ENCODE results near the gene TNS4. TPM values are rescaled to one million over a fixed set of nuclear protein-coding genes. Genes with fewer than 3 reads are reported as not detected.

Gene TNS4
- total RNA-seq, 1 donor from 2014 or later: not detected

DNA sequence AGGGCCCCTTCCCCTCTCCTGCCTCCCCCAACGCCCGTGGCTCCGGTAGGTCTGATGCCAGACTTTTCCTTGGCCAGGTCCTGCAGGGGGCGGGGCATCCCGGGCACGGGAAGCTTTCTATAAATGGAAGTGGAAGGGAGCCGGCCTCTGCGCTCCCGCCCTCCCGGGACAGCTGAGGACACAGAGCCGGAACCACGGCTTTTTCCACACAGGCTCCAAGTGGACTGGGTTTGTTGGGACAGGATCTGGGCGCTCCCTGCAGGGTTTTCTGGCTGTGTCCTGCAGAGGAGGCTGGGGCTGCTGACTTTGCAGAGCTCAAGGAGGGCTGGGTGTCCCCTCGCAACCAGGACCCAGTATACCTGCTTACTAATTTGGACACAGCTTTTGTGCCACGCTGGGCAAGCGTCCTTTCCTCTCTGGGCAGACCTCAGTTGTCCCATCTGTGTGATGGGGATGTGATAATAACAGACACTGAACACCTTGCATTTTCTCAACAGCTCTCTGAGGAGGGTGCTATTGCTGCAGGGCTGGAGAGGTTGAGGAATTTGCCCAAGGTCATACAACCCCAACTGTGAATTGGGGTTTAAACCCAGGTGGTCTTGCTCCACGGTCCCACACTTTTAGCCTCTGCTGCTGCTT, 1.8 kb downstream of the TNS4 start:
- Mint-ChIP-seq H3K36me3 (no peaks in the 10 kb centered on the region), H3K27ac (no peak overlapping the region), H3K27me3 (ENCODE audit: insufficient read depth, low read depth) (peaks cover 6% of the 10 kb centered on the region), H3K4me1 (peaks cover 10% of the 10 kb centered on the region), H3K9me3 (no peaks in the 10 kb centered on the region), H3K4me3 (no peak overlapping the region)
- H2AFZ ChIP-seq (replicated peaks): peak overlapping the region; percentile 91
- no peak overlapping the region for H3K27ac ChIP-seq
- peaks cover 7% of the 10 kb centered on the region for H3K27me3 ChIP-seq
- peak overlapping the region; percentile 60 for H3K4me2 ChIP-seq
- no peak overlapping the region for H3K9ac ChIP-seq
- no peaks in the 10 kb centered on the region for H3K36me3 ChIP-seq
- no peaks in the 10 kb centered on the region for H3F3A ChIP-seq (ENCODE audit: low read depth)
- H3K9me3 ChIP-seq (ENCODE audit: low read depth): no peaks in the 10 kb centered on the region
- no peak for TF ChIP-seq EZH2phosphoT487 (IDR thresholded peaks at IDR 0.05)
- TF ChIP-seq EZH2 (IDR thresholded peaks at IDR 0.05): no peak
- TF ChIP-seq, protein P1, sequence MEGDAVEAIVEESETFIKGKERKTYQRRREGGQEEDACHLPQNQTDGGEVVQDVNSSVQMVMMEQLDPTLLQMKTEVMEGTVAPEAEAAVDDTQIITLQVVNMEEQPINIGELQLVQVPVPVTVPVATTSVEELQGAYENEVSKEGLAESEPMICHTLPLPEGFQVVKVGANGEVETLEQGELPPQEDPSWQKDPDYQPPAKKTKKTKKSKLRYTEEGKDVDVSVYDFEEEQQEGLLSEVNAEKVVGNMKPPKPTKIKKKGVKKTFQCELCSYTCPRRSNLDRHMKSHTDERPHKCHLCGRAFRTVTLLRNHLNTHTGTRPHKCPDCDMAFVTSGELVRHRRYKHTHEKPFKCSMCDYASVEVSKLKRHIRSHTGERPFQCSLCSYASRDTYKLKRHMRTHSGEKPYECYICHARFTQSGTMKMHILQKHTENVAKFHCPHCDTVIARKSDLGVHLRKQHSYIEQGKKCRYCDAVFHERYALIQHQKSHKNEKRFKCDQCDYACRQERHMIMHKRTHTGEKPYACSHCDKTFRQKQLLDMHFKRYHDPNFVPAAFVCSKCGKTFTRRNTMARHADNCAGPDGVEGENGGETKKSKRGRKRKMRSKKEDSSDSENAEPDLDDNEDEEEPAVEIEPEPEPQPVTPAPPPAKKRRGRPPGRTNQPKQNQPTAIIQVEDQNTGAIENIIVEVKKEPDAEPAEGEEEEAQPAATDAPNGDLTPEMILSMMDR (IDR thresholded peaks at IDR 0.05): no peak
- DNase-seq (ENCODE audit: low spot score): peak; percentile 77
- H3K4me1 ChIP-seq: peaks cover 2% of the 10 kb centered on the region
- no peaks in the 10 kb centered on the region for H3K79me2 ChIP-seq (ENCODE audit: low read depth)
- no peaks in the 10 kb centered on the region for H4K20me1 ChIP-seq (ENCODE audit: low read depth)
- H3K4me3 ChIP-seq: no peak overlapping the region

DNA sequence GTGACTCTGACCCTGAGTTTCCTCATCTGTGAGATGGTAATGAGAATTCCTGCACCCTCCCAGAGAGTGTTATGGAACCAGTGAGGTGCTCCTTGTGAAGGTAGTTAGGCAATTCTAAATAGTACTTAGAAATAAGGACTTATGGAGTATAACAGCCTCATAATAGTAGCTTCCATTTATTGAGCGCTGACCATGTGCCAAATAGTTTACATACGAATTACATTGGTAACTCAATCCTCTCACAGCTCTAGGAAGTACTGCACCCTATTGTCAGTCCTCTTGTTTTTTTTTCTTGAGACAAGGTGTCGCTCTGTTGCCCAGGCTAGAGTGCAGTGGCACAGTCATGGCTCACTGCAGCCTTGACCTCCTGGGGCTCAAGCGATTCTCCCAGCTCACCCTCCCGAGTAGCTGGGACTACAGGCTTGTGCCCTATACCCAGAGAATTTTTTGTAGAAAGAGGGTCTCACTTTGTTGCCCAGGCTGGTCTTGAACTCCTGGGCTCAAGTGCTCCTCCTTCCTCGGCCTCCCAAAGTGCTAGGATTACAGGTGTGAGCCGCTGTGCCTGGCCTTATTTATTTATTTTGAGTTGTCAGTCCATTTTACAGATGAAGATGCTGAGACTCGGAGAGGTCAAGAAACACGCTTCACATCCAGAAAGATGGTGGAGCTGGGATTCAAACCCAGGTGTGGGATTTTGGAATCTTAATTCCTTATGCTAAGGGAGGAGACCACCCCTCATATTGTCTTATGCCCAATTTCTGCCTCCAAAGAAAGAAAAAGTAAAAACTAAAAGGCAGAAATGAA, 2.9 kb downstream of the TNS4 start:
- H3K79me2 ChIP-seq (ENCODE audit: low read depth): no peaks in the 10 kb centered on the region
- H3K4me1 ChIP-seq: peaks cover 2% of the 10 kb centered on the region
- DNase-seq (ENCODE audit: low spot score): no peak
- H3K27ac Mint-ChIP-seq: no peak overlapping the region
- no peaks in the 10 kb centered on the region for H3K36me3 Mint-ChIP-seq
- H3K9me3 Mint-ChIP-seq: no peaks in the 10 kb centered on the region
- H3K4me2 ChIP-seq: no peak overlapping the region
- no peak overlapping the region for H3K4me3 ChIP-seq
- peaks cover 6% of the 10 kb centered on the region for H3K27me3 Mint-ChIP-seq (ENCODE audit: insufficient read depth, low read depth)
- no peaks in the 10 kb centered on the region for H3K9me3 ChIP-seq (ENCODE audit: low read depth)
- TF ChIP-seq, protein P1 (IDR thresholded peaks at IDR 0.05): no peak
- TF ChIP-seq EZH2 (IDR thresholded peaks at IDR 0.05): no peak
- TF ChIP-seq EZH2phosphoT487 (IDR thresholded peaks at IDR 0.05): no peak
- no peak overlapping the region for H3K9ac ChIP-seq
- H3K4me1 Mint-ChIP-seq: peaks cover 10% of the 10 kb centered on the region
- H3K4me3 Mint-ChIP-seq: no peak overlapping the region
- no peak overlapping the region for H2AFZ ChIP-seq (replicated peaks)
- no peaks in the 10 kb centered on the region for H3F3A ChIP-seq (ENCODE audit: low read depth)
- H3K27me3 ChIP-seq: peaks cover 7% of the 10 kb centered on the region
- H4K20me1 ChIP-seq (ENCODE audit: low read depth): no peaks in the 10 kb centered on the region
- H3K27ac ChIP-seq: no peak overlapping the region
- H3K36me3 ChIP-seq: no peaks in the 10 kb centered on the region

DNA sequence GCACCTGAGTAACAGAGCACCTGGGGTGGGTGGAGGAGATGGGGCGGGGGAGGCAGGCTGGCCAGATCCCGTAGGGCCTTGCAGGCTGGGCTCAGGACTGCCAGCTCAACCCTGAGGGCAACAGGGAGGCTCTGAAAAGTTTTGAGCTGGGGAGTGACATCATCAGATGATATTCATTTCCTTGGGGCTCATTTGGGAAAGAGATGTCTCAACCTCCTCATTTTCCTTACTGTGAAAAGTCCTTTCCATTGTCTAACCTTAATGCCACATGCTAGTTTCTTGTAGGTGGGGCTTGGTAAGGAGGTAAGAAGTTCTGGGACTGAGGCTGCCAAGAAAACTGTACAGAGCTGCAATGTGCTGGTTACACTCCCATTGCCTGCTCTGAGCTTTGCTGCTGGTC, 3.7 kb downstream of the TNS4 start:
- Histone ChIP-seq H3K4me2 (no peak overlapping the region), H3K9me3 (ENCODE audit: low read depth) (no peaks in the 10 kb centered on the region), H3F3A (ENCODE audit: low read depth) (no peaks in the 10 kb centered on the region), H4K20me1 (ENCODE audit: low read depth) (no peaks in the 10 kb centered on the region), H3K27me3 (peaks cover 7% of the 10 kb centered on the region), H3K4me3 (no peak overlapping the region), H2AFZ (replicated peaks) (no peak overlapping the region), H3K27ac (no peak overlapping the region), H3K79me2 (ENCODE audit: low read depth) (no peaks in the 10 kb centered on the region), H3K36me3 (no peaks in the 10 kb centered on the region), H3K9ac (no peak overlapping the region), H3K4me1 (peaks cover 2% of the 10 kb centered on the region)
- no peak overlapping the region for H3K4me3 Mint-ChIP-seq
- H3K27me3 Mint-ChIP-seq (ENCODE audit: insufficient read depth, low read depth): peaks cover 6% of the 10 kb centered on the region
- peaks cover 10% of the 10 kb centered on the region for H3K4me1 Mint-ChIP-seq
- TF ChIP-seq EZH2 (IDR thresholded peaks at IDR 0.05): no peak
- TF ChIP-seq EZH2phosphoT487 (IDR thresholded peaks at IDR 0.05): no peak
- TF ChIP-seq, protein P1 (IDR thresholded peaks at IDR 0.05): no peak
- H3K9me3 Mint-ChIP-seq: no peaks in the 10 kb centered on the region
- no peaks in the 10 kb centered on the region for H3K36me3 Mint-ChIP-seq
- no peak overlapping the region for H3K27ac Mint-ChIP-seq
- no peak for DNase-seq (ENCODE audit: low spot score)
